Neural progenitor cell (in vitro differentiated cells): ENCODE measurements around the gene TXN. TPM values are rescaled to one million over a fixed set of nuclear protein-coding genes. Genes with fewer than 3 reads are reported as not detected.
A peak's percentile ranks its signal among the peaks of the same experiment; 100 is the strongest.

Experiments
- DNase-seq: peaks from one replicate; pipeline ENCODE4 v3.0.0-alpha.2; 2016; ENCODE audit warnings: low spot score
- H2AFZ ChIP-seq: fragments of 200-600 bp; sonication (generic); replicated peaks from 2 replicates; pipeline ENCODE4 v1.6.1; 2016; ENCODE audit warnings: antibody characterized with exemption
- H3F3A ChIP-seq: fragments of 200-600 bp; sonication (generic); 2 replicates; pipeline ENCODE4 v1.6.1; 2016; ENCODE audit warnings: antibody characterized with exemption, low read depth
- H3K27ac ChIP-seq: fragments of 200-600 bp; sonication (generic); 2 replicates; pipeline ENCODE4 v1.5.1; 2016; ENCODE audit warnings: mild to moderate bottlenecking
- H3K27me3 ChIP-seq: fragments of 200-600 bp; sonication (generic); 2 replicates; pipeline ENCODE4 v1.6.1; 2016; ENCODE audit warnings: mild to moderate bottlenecking, moderate library complexity
- H3K36me3 ChIP-seq: fragments of 200-600 bp; sonication (generic); 2 replicates; pipeline ENCODE4 v1.5.1; 2016
- H3K4me1 ChIP-seq: fragments of 200-600 bp; sonication (generic); 2 replicates; pipeline ENCODE4 v1.6.1; 2016; ENCODE audit warnings: mixed run types
- H3K4me2 ChIP-seq: fragments of 200-600 bp; sonication (generic); 2 replicates; pipeline ENCODE4 v1.6.1; 2016
- H3K4me3 ChIP-seq: fragments of 200-600 bp; sonication (generic); 2 replicates; pipeline ENCODE4 v1.5.1; 2016
- H3K79me2 ChIP-seq: fragments of 200-600 bp; sonication (generic); 2 replicates; pipeline ENCODE4 v1.6.1; 2016; ENCODE audit warnings: low read depth
- H3K9ac ChIP-seq: fragments of 200-600 bp; sonication (generic); 2 replicates; pipeline ENCODE4 v1.6.1; 2016
- H3K9me3 ChIP-seq: fragments of 200-600 bp; sonication (generic); 2 replicates; pipeline ENCODE4 v1.5.1; 2016; ENCODE audit warnings: low read depth
- H4K20me1 ChIP-seq: fragments of 200-600 bp; sonication (generic); 2 replicates; pipeline ENCODE4 v1.6.1; 2016; ENCODE audit warnings: low read depth
- H3K27ac Mint-ChIP-seq: 3 replicates; pipeline ENCODE4 v1.8.0; 2021; ENCODE audit warnings: mixed read lengths
- H3K27me3 Mint-ChIP-seq: 2 replicates; pipeline ENCODE4 v1.8.0; 2022; ENCODE audit warnings: low read depth, mild to moderate bottlenecking, inconsistent platforms, moderate library complexity, mixed read lengths; ENCODE audit not compliant: insufficient read depth
- H3K36me3 Mint-ChIP-seq: 3 replicates; pipeline ENCODE4 v1.8.0; 2021; ENCODE audit warnings: mixed read lengths
- H3K4me1 Mint-ChIP-seq: 3 replicates; pipeline ENCODE4 v1.8.0; 2021; ENCODE audit warnings: mixed read lengths
- H3K4me3 Mint-ChIP-seq: 3 replicates; pipeline ENCODE4 v1.8.0; 2021; ENCODE audit warnings: mild to moderate bottlenecking, moderate library complexity, mixed read lengths
- H3K9me3 Mint-ChIP-seq: 3 replicates; pipeline ENCODE4 v1.8.0; 2020; ENCODE audit warnings: mixed read lengths
- CTCF ChIP-seq: fragments of 200-600 bp; sonication (generic); IDR thresholded peaks from 2 replicates; pipeline ENCODE4 v1.5.1; 2017; ENCODE audit warnings: antibody characterized with exemption, mild to moderate bottlenecking
- EZH2 ChIP-seq: fragments of 200-600 bp; sonication (generic); IDR thresholded peaks from 2 replicates; pipeline ENCODE4 v1.6.1; 2017; ENCODE audit warnings: antibody characterized with exemption, mild to moderate bottlenecking, moderate library complexity
- EZH2phosphoT487 ChIP-seq: fragments of 200-600 bp; sonication (generic); IDR thresholded peaks from 2 replicates; pipeline ENCODE4 v1.6.1; 2017; ENCODE audit warnings: antibody characterized with exemption
- total RNA-seq: library from RNA; depleted of rRNA; stranded (reverse); fragments of >200 nt; gene quantifications from 2 replicates; pipeline ENCODE4 v1.2.3, GENCODE V29; 2015; ENCODE audit warnings: low replicate concordance

TXN gene
- total RNA-seq, 1 donor from 2014 or later = 252 TPM

DNA sequence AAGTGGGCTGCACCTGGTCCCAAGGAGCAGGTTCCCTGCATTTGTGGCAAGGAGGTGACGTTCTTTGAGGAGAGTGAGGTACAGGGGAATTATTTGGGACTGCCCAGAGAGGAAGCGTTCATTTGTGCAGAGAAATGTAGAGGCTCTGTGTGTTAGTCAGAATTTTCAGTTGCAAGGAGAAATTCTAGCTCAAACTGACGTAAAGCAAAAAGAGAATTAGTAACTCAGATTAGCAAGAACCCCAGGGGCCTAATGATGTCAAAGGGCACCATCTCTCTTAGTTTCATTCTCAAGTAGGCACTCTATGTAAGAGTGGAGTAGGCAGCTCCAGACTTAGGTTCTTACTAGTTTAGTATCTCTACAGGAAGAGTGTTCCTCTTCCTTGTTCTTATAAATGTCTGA is 2.4 kb upstream of the TXN start:
- DNase-seq = no peak
- peaks cover 19% of the 10 kb centered on the region for H4K20me1 ChIP-seq
- no peaks in the 10 kb centered on the region for H3K36me3 ChIP-seq
- H3K79me2 ChIP-seq = peaks cover 26% of the 10 kb centered on the region
- H3K36me3 Mint-ChIP-seq = no peaks in the 10 kb centered on the region
- TF ChIP-seq CTCF (no peak), EZH2 (no peak), EZH2phosphoT487 (no peak)
- peaks cover 7% of the 10 kb centered on the region for H3K9me3 Mint-ChIP-seq
- no peaks in the 10 kb centered on the region for H3K9me3 ChIP-seq
- no peak overlapping the region for H3K4me2 ChIP-seq
- H3K27ac Mint-ChIP-seq = no peak overlapping the region
- H2AFZ ChIP-seq = no peak overlapping the region
- H3K9ac ChIP-seq = no peak overlapping the region
- peaks cover 15% of the 10 kb centered on the region for H3K4me1 ChIP-seq
- H3F3A ChIP-seq = peaks cover 16% of the 10 kb centered on the region
- H3K4me1 Mint-ChIP-seq = peaks cover 29% of the 10 kb centered on the region
- H3K27ac ChIP-seq = no peak overlapping the region
- H3K4me3 ChIP-seq = no peak overlapping the region
- H3K4me3 Mint-ChIP-seq = no peak overlapping the region
- peaks cover 2% of the 10 kb centered on the region for H3K27me3 Mint-ChIP-seq
- H3K27me3 ChIP-seq = no peaks in the 10 kb centered on the region

- H3K9me3 Mint-ChIP-seq = peaks cover 2% of the 10 kb centered on the region
- no peak overlapping the region for H3K27ac Mint-ChIP-seq
- peaks cover 17% of the 10 kb centered on the region for H3K4me1 ChIP-seq
- H3K4me2 ChIP-seq = peak overlapping the region; percentile 88
- no peaks in the 10 kb centered on the region for H3K36me3 ChIP-seq
- H3K27me3 ChIP-seq = no peaks in the 10 kb centered on the region
- peaks cover 2% of the 10 kb centered on the region for H3K27me3 Mint-ChIP-seq
- H3K27ac ChIP-seq = no peak overlapping the region
- H3K4me3 ChIP-seq = no peak overlapping the region
- H4K20me1 ChIP-seq = peaks cover 26% of the 10 kb centered on the region
- peaks cover 3% of the 10 kb centered on the region for H3K36me3 Mint-ChIP-seq
- H3K4me1 Mint-ChIP-seq = peaks cover 31% of the 10 kb centered on the region
- H3F3A ChIP-seq = peaks cover 16% of the 10 kb centered on the region
- H2AFZ ChIP-seq = peak overlapping the region; percentile 89
- no peak for DNase-seq
- peaks cover 34% of the 10 kb centered on the region for H3K79me2 ChIP-seq
- TF ChIP-seq CTCF (no peak), EZH2phosphoT487 (no peak), EZH2 (no peak)
- no peaks in the 10 kb centered on the region for H3K9me3 ChIP-seq
- peak overlapping the region; percentile 99 for H3K4me3 Mint-ChIP-seq
- no peak overlapping the region for H3K9ac ChIP-seq
Measured at GRCh38 chr9:110257956-110258355, 1.6 kb upstream of the TXN start.

- no peaks in the 10 kb centered on the region for H3K9me3 ChIP-seq
- peaks cover 16% of the 10 kb centered on the region for H3F3A ChIP-seq
- peaks cover 2% of the 10 kb centered on the region for H3K9me3 Mint-ChIP-seq
- peak overlapping the region; percentile 99 for H3K4me3 Mint-ChIP-seq
- TF ChIP-seq EZH2phosphoT487 (no peak), CTCF (no peak), EZH2 (no peak)
- no peaks in the 10 kb centered on the region for H3K36me3 ChIP-seq
- peak overlapping the region; percentile 99 for H3K4me3 ChIP-seq
- peaks cover 33% of the 10 kb centered on the region for H4K20me1 ChIP-seq
- peak; percentile 50 for DNase-seq
- peaks cover 2% of the 10 kb centered on the region for H3K27me3 Mint-ChIP-seq
- H3K4me1 Mint-ChIP-seq = peaks cover 31% of the 10 kb centered on the region
- peak overlapping the region; percentile 89 for H2AFZ ChIP-seq
- peaks cover 41% of the 10 kb centered on the region for H3K79me2 ChIP-seq
- peak overlapping the region; percentile 88 for H3K4me2 ChIP-seq
- no peak overlapping the region for H3K9ac ChIP-seq
- H3K36me3 Mint-ChIP-seq = peaks cover 3% of the 10 kb centered on the region
- H3K27ac Mint-ChIP-seq = peak overlapping the region; percentile 91
- H3K27me3 ChIP-seq = no peaks in the 10 kb centered on the region
- no peak overlapping the region for H3K27ac ChIP-seq
- H3K4me1 ChIP-seq = peaks cover 17% of the 10 kb centered on the region
Measured at GRCh38 chr9:110257097-110257841, 962 bp upstream of the TXN start.
